ENCODE results near the gene RAB11FIP4.
"Not testable (repeated sequence)": the region's sequence is repeated elsewhere in the genome, so short reads cannot be mapped to it uniquely, and the experiment has no call there.

RAB11FIP4 gene

DNA sequence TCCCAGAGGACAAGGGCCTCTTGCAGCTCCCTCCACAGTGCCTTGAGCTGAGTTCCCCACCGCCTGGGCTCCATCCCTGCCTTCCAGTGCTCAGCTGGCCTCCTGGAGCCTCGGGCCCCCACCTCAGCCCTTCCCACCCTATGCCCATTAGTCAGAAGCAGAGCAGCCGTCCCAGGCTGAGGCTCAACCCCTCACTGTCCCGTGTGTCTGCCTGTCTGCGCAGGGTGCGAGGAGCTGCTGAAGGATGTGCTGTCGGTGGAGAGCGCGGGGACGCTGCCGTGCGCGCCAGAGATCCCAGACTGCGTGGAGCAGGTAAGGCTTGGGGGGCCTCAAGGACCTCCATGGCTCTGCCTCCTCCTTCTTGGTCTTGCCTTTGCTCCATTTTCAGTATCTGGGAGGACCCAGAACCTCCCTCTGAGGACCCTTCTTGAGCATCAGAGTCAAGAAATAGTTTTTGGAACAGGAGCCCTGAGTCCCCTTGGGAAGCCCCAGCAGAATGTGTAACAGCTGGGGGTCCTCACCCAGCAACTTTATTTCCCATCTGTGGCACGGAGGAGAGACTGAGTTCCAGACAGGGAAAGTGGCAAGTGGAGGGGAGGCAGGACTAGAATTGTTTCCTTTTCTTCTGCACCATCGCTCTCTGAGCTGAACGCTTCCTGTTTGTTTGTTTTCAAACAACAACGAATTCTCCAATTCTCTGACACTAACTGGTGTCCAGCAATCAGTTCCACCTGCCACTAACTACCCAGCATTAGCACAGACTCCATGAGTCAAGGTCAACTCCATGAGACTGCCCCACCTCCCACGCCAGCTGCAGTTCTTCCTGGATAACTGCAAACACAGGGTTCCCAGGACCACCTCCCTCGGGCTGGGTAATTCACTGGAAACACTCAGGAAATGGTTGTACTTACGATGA is 42.6 kb downstream of the RAB11FIP4 start:
- no peak for DNase-seq

DNA sequence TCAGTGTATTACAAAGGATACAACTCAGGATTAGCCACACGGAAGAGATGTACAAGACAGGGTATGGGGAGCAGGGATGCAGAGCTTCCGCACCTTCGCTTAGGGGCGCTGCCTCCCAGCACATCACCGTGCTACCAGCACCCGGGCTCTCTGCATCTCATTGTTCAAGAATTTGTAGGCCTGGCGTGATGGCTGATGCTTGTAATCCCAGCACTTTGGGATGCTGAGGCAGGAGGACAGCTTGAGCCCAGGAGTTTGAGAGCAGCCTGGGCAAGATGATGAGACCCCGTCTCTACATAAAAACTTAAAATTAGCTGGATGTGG is 43.2 kb downstream of the RAB11FIP4 start:
- DNase-seq: no peak

DNA sequence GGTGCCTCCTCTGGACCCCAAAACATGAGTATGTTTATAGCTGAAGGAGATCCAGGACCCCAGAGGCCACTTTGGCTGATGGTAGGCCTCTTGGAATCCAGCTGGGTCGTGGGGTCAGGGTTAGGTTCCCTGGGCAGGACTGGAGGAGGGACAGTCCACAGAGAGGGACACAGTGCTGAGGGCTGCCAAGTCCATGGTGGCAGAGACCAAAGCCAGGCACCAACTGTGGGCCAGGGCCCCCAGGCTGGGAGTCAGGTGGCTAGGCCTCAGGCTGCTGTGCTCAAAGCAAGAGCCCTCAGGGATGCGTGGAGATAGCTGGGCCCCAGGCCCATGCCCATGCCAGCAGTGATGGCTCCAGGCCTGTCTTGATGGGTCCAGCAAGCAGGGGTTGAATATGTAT is 44.1 kb downstream of the RAB11FIP4 start:
- no peak for DNase-seq

DNA sequence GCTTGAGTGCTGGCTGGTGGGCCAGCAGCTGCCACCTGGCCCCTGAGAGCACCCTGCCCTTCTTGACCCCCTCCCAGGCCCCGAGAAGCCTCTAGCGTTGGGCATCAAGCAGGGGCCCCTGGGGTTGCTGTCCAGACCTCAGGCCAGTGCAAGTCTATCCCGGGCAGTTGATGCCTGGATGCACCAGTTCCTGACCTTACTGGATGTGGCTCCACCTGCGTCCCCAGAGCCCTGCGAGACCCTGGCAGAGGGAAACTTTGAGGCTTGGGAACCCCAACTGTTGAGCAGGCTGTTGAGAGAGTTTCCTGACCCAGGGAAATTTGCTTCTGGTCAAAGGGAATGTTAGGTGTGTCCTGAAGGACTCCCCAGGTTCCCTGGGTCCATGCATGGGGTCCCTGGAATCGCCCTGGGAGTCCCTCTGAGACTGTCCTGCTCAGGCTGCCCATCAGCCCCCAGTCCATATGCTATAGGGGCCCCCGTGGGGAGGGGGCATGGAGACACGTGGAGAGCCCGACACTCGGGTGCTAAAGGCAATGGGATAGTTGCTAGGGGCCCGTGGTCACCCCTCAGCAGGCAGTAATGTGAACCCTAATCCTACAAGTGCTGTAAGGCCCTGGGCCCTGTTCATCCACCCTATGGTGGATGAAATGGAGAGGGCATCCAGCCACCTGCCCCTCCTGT is 46.4 kb downstream of the RAB11FIP4 start:
- DNase-seq: no peak

DNA sequence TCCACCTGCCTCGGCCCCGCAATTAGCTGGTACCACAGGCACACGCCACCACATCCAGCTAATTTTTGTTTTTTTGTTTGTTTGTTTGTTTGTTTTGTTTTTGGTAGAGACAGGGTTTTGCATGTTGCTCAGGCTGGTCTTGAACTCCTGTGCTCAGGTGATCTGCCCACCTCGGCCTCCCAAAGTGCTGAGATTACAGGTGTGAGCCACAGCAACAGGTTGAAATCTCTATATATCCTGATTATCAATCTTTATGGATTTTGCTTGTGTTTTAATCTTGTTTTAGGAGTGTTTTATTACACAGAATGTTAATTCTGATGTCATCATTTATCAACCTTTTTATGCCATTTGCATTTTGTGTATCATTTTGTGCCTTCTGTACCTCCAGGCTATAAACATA is 48.2 kb downstream of the RAB11FIP4 start:
- no peak for DNase-seq

DNA sequence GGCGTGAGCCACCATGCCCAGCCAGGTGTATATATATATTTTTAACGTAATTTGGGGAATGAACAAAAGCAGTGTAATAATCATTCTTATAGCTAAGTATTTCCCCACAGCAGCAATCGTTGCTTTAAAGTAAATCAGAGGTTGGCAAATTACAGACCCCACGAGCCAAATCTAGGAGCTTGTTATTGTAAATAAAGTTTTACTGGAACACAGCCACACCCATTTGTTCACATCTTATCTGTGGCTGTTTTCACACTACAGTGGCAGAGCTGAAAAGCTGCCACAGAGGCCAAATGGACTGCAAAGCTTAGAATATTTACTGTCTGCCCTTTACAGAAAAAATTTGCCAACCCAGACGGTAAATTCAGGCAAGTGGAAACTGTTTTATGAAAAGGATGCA is 50.8 kb downstream of the RAB11FIP4 start:
- no peak for DNase-seq

DNA sequence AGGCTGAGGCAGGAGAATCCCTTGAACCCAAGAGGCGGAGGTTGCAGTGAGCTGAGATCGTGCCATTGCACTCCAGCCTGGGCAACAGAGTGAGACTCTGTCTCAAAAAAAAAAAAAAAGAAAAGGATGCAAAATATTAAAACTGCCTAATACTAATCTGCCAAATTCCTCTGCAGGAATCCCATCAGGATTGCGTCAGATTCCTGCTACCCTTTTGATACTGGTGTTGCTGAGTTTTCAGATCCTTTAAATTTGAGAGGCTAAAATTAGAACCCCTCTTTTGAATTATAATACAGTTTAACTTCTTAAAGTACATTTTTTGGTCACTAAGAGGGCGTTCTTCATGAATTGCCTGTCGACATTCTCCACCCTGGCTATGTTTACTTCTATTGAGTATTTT is 51.4 kb downstream of the RAB11FIP4 start:
- DNase-seq: not testable (repeated sequence)

DNA sequence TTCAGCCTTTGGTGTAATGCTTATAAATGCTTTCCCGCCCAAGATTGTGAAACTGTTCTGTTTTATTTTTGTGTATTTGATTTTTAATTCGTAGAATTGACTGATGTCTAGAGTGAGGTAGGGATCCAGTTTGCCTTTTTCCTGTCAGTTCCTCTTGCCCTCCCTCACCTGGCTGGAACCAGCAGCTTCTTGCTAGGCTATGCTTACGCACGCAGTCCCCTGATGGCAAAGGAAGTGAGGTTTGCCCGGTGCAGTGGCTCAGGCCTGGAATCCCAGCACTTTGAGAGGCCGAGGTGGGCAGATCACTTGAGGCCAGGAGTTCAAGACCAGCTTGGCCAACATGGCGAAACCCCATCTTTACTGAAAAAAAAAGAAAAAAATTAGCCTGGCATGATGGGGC is 51.9 kb downstream of the RAB11FIP4 start:
- no peak for DNase-seq

DNA sequence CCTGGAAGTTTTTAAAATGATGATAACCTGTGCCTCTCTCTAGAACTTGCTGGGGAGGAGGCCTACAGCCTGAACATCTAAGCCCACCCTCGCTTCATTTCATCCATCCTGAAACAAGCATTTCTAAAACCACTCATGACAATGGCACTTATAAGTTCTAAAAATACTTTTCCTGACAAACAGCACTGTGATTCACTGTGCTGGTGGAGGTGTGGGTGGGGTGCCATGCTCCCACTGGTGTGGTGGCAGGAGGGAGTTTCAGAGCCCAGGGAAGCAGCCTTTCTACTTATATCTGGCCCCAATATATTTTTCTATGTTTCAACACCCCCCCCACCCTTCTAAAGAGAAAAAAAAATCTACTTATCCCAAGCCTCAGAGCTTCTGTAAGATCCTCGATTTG is 52.6 kb downstream of the RAB11FIP4 start:
- no peak for DNase-seq

DNA sequence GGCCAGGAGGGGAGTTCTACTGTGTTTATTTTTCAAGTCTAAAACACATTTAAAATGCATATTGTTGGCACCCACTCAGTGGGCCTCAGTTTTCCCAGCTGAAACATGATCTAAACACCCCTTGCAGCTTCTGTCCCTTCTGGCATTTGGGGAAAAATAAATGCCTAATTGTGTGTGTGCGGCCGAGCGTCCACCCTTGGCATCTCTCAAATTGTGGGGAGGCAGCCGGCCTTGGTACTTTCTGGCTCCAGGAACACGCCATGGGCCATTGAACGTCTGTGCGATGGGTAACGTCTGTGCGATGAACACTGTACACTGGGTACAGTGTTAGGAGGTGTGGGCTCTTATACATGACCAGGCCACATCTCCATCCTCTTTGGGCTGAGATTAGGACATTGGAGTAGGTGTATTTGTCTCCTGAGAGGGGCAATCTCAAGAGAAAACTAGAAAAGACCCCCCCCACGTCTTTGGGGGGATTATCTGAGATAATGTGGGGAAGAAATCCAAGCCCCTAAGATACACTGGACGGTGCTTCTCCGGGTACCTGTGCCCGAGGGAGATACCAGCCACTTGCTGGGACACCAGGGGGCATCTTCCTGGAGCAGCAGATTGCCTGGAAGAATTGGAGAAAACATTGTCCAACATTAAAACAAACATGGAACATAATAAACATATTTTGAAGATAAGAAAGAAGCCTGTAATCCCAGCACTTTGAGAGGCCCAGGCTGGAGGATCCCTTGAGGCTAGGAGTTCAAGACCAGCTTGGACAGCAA is 54.9 kb downstream of the RAB11FIP4 start:
- no peak for DNase-seq

DNA sequence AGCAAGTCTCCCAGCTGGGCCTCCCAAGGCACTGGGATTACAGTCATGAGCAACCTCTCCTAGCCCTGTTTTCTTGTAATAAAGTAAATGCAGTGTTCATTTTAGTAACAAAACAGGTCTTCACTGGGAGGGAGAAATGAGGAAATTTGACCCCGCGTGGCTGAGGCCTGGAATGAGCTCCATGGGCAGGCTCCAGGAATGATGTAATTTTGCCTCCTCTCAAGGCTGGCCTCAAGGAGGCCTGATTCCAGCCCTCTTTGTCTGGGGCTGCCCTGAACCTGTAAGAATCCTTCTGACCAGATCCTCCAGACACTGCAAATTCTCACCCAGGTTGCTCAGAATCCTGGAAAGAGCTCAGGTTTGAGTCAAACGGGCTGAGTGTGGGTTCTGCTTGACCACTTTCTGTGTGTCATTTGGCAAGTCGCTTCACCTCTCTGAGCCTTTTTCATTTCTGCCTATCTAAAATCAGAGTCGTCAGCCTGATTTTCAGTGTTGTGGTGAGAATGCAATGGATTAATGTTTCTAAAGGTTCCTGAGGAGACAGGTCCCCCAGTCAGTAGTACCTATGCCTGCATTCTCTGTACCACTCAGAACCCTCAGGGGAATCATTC is 57.1 kb downstream of the RAB11FIP4 start:
- DNase-seq: peak; percentile 44

DNA sequence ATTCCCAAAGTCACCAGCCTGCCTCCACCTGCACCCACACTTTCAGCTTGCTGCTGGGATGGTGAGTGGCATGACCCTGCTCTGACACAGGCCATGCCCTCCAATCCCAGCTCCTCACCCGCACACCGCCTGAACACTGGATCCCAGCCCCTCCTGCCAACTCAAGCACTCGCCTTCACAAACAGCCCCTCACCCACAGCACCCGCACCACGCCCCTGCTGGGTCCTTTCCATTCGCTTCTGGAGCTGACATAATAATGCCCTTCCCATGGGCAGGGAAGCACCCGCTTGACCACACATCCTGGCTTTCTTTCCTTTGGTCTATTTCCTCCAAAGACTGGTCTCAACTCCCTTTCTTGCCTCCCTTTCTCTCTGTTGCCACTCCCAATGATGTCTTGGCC is 57.6 kb downstream of the RAB11FIP4 start:
- DNase-seq: peak; percentile 59

DNA sequence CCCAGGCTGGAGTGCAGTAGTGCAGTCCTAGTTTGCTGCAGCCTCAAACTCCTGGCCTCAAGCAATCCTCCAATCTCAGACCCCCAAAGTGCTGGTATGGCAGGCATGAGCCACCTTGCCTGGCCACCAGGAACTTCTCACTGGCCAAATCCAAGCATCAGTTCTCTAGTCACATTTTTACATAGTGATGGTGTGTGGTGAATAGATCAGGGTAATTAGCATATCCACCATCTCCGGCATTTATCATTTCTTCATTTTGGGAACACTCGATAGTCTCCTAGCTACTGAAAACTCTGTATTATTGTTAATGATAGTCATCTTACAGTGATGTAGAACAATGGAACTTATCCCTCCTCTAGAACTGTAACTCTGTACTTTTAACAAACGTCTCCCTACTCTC is 58.3 kb downstream of the RAB11FIP4 start:
- DNase-seq: no peak

DNA sequence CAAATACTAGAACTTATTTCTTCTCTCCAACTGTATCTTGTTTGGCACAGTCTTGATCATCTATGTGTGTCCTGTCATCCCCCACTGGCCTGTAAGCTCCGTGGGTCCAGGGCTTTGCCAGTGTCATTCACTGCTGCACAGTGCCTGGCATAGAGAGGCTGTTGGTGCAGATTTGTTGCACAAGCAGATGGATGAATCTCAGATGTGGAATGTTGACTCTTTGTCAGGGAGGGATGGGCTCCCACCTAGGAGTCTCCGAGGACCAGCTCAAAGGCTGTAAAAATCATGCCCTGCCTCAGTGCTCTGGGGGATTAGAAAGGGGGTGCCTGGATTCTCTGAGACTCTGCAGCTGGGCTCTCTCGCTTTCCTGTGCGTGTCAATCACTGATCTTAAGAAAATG is 60.6 kb downstream of the RAB11FIP4 start:
- DNase-seq: no peak

DNA sequence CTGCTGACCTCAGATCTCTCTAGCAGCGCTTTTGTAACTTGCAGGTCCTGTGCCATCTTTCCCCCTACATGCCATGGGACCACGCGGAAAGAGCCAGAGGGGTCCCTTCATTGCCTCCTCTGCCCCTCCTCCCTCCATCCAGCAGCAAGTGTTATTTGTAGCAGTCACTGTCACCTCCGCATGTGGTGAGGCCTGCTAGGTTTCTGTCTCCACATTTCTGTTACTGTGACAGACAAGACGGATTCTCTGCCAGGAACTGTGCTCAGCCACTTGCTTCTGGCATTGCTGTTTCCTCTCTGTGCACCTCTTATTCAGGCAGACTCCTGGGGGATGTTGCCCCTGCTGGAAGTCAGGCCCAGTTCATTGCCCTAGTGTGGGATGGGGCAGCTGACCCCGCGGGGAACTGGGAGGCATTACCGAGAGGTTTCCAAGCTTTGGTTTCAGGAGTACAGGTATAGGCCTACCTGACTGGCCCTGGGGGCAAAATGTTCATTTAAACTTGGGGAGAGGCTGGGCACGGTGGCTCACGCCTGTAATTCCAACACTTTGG is 61.2 kb downstream of the RAB11FIP4 start:
- DNase-seq: no peak

DNA sequence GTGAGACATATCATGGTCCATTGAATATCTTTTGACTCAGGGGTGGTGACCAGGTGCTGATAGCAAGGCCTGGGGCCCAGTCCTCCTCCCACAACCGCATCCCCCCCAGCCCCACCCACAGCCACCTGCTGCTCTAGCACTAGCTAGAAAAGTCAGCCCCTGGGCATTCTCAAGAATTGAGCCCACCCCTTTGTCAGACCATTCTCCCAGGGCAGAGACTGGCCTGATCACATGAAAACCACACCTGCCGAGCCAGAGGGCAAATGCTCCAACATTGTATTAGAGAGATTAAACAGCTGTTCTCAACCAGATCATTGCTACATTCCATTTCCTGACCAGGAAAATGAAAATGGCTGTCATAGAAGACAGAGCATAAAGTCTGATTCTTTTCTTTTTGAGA is 62.4 kb downstream of the RAB11FIP4 start:
- DNase-seq: no peak

DNA sequence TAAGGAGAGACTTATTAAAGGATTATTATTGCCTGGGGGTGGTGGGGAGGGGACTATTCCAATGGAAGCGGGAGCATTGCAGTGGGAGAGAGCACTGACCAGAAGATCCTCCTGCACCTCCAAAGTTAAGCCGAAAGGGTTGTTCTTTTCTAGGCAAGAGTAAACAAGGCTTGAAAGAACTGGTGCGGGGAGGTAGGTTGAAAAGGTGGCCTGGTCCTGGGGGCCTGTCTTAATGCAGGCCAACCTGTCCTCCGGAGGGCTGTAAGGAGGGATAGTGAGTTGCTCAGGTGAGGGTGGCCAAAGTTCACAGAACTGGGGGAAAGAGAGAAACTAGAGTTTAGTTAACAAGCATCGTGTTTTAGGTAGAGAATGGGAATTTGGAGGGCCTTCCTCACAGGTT is 65.3 kb downstream of the RAB11FIP4 start:
- no peak for DNase-seq

DNA sequence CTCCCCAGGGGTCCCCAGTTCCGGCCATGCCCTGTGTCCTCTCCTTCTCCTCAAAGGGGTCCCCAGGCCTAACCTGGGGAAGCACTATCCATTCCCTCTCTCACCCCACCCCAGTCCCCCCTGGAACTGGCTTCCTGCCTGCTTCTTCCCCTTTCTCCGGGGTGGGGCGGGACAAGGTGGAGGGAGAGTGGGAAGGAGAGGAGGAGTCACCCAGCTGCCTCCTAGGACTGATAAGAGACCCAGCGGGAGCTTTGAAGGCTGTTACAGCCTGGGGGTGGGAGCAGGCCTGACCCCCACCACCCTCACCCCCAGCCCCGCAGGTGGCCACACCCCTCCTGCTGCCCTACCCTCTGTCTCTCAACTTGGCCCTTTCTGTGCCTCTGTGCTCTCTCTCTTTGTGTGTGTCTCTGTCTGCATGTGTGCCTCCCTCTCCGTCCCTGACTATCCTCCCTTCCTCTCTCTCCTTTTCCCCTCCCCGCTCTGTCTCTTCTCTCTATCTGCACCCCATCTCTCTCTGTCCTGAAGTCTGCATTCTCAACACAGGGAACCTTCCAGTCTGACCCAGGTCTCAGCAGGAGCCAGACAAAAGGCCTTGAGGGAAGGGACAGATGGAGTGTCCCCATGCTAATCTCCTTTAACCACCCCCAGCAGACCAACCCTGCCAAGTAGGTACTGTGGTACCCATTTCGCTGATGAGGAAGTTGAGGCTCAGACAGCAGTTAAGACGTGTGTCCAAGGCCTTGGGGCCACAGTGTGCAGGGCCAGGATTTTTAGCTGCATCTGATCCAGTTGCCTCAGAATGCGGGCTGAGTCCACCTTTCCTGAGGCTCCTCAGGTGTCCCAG is 66.1 kb downstream of the RAB11FIP4 start:
- DNase-seq: no peak

DNA sequence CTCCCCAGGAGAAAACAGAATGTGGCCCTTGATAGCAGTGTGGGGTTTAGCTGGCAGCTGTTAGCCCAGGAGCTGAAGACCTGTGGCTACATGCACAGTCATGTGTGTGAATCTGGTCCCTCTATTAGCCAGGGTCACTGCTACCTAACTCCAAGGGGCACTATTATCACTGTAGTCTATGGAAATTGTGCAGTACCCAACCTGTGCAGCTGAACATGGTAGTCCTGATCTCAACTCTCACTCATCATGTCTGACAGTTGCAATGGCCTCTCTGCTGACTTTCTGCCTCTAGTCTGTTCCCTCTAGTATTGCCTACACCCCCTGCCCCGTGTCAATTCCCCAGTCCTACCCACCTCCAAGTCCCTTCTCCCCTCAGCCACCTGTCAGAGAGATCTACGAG is 67.4 kb downstream of the RAB11FIP4 start:
- DNase-seq: no peak

DNA sequence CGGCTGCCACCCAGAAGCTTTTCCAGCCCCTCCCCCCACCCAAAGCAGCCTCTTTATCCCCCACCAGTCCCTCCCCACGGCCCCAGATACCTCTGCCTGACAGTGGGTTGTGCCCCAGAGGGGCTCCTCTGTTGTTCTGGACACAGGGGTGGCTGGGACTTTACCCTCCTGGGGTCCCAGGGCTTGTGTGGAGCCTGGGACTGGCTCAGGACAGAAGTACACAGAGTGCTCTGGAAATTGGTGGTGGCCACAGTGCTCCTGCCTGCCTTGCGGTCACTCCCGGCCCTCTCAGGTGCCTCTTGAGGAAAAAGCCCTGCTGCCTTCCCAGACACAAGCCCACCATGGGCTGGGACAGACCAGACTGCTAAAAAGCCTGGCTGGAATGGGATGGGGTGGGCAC is 68.2 kb downstream of the RAB11FIP4 start:
- DNase-seq: no peak

DNA sequence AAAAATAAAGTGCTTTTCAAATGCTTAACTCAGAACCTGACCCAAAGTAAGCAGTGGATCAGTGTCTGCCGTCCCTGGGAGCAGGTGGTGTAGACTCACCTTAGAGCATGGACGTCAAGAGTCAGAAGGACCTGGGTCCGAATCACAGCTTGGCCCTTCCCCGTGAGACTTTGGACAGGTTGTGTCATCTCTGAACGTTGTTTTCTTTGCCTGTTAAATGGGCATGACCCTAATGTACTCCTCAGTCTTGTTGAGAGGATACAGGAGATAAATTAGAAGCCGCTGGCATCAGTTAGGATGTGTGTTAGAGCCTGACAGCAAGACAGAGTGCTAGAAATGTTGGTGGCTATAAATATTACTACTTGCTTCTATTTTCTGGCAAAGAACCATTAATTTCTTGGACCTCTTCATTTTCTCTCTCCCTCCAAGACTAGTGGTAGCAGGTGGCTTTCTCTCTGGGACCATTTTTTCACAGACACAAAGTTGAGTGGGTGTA is 68.8 kb downstream of the RAB11FIP4 start:
- DNase-seq: no peak

All from femur (tissue), 1 donor.